ENCODE results near the gene GNG13. TPM values are rescaled to one million over a fixed set of nuclear protein-coding genes. Genes with fewer than 3 reads are reported as not detected.
"Not testable (repeated sequence)": the region's sequence is repeated elsewhere in the genome, so short reads cannot be mapped to it uniquely, and the experiment has no call there.

Gene GNG13
- polyA plus RNA-seq, 2 of the 4 experiments (the other 2 are of a cell fraction), result 0.09 TPM; not detected in 1

DNA sequence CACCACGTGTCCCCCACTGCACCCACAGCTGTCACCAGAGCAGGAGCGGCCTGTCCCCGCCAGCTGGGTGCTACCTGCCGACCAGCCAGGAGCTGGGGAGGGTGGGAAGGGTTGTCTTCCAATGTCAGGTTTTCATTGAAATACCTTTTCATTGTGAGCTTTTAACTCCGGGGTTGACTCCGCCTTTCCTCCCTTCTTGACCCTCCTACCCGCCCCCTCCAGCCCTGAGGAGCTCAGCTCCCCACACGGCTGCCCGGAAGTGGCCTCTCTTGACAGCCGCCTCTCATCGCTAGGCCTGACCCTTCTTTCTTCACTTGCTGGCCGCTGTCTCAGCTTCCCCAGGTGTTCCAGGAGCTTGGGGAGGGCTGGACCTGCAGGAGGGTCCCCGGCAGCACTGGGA, 21.2 kb upstream of the GNG13 start:
- no peak for DNase-seq (ENCODE audit: low read depth in 1 of 2, low spot score in 1 of 2)
- H3K4me2 ChIP-seq, result no peak overlapping the region
- ChIA-PET POLR2A (no interaction called here), CTCF (interaction anchor here (0.7 to 2.2 kb wide), 4 partner anchors 8 to 236 kb away, joined by 3 to 10 read pairs (median 4); no protein-coding TSS in a partner anchor)
- TF ChIP-seq HOXB13 (CRISPR knock-in tag; IDR thresholded peaks at IDR 0.05; ENCODE audit: low read depth), result no peak
- TF ChIP-seq POLR2AphosphoS2 (conservative IDR thresholded peaks at IDR 0.05; ENCODE audit: low read length), result no peak
- no peak for TF ChIP-seq HOXB5 (CRISPR knock-in tag; IDR thresholded peaks at IDR 0.05)
- no peak for TF ChIP-seq CHD2 (IDR thresholded peaks at IDR 0.05; ENCODE audit: low read length, partially characterized antibody)
- H3K4me3 ChIP-seq, result no peak overlapping the region
- ATAC-seq, result no peak
- H3K27ac ChIP-seq, result no peak overlapping the region
- FAIRE-seq, result no peak
- H3K4me1 ChIP-seq, result no peaks in the 10 kb centered on the region
- 49% methylated on average over 7 of the region's 13 CpGs for WGBS (ENCODE audit: missing lambda C conversion rate)
- peaks cover 3% of the 10 kb centered on the region; the same call in 1 of the 3 replicates for H3K9me3 ChIP-seq

DNA sequence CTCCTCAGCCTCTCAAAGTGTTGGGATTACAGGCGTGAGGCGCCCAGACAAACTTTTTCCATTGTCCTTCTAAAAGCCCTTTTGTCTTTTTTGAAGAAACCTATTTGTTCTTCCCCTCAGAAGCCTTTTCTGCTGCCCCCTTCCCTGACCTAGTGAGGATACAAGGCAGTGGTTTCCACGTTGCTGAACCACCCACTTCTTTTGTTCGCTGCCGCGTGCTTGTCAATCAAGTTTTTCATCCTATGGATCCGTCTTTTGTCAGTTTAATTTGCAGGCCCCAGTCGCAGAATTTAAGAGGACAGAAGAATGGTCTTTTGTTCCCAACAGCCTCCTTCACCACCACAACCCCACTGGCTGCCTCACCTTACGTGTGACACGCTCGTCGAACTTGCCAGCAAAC, 20.2 kb upstream of the GNG13 start:
- H3K9me3 ChIP-seq, result peaks cover 3% of the 10 kb centered on the region; the same call in 1 of the 3 replicates
- H3K4me3 ChIP-seq, result no peak overlapping the region
- ATAC-seq (no peak), DNase-seq (ENCODE audit: low read depth in 1 of 2, low spot score in 1 of 2) (no peak), FAIRE-seq (no peak)
- POLR2A ChIA-PET, result no interaction called here
- CTCF ChIA-PET, result interaction anchor here (1.1 to 5.0 kb wide), 3 partner anchors 235 to 282 kb away, joined by 3 to 32 read pairs (median 4); no protein-coding TSS in a partner anchor
- no peaks in the 10 kb centered on the region; the same call in 2 of the 3 replicates for H3K4me1 ChIP-seq
- H3K27ac ChIP-seq, result no peak overlapping the region
- 78% methylated on average over 12 of the region's 12 CpGs for WGBS (ENCODE audit: missing lambda C conversion rate)
- no peak overlapping the region for H3K4me2 ChIP-seq
- TF ChIP-seq BHLHE40 (IDR thresholded peaks at IDR 0.05; ENCODE audit: low read depth, low read length) (no peak), RCOR1 (IDR thresholded peaks at IDR 0.05; ENCODE audit: low read depth, low read length) (no peak), RNF2 (IDR thresholded peaks at IDR 0.05; ENCODE audit: borderline replicate concordance, low read depth) (no peak), RFX5 (IDR thresholded peaks at IDR 0.05) (no peak), CBX8 (IDR thresholded peaks at IDR 0.05) (no peak), GATA3 (IDR thresholded peaks at IDR 0.05; ENCODE audit: borderline replicate concordance) (no peak), FOSB (CRISPR knock-in tag; IDR thresholded peaks at IDR 0.05) (no peak), ZSCAN20 (CRISPR knock-in tag; IDR thresholded peaks at IDR 0.05) (no peak), ZC3H11A (IDR thresholded peaks at IDR 0.05) (no peak), FOXS1 (CRISPR knock-in tag; IDR thresholded peaks at IDR 0.05) (no peak)
- TF ChIP-seq, protein P1, sequence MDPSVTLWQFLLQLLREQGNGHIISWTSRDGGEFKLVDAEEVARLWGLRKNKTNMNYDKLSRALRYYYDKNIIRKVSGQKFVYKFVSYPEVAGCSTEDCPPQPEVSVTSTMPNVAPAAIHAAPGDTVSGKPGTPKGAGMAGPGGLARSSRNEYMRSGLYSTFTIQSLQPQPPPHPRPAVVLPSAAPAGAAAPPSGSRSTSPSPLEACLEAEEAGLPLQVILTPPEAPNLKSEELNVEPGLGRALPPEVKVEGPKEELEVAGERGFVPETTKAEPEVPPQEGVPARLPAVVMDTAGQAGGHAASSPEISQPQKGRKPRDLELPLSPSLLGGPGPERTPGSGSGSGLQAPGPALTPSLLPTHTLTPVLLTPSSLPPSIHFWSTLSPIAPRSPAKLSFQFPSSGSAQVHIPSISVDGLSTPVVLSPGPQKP (IDR thresholded peaks at IDR 0.05; ENCODE audit: low read depth, low read length), result no peak
- TF ChIP-seq, protein P2, sequence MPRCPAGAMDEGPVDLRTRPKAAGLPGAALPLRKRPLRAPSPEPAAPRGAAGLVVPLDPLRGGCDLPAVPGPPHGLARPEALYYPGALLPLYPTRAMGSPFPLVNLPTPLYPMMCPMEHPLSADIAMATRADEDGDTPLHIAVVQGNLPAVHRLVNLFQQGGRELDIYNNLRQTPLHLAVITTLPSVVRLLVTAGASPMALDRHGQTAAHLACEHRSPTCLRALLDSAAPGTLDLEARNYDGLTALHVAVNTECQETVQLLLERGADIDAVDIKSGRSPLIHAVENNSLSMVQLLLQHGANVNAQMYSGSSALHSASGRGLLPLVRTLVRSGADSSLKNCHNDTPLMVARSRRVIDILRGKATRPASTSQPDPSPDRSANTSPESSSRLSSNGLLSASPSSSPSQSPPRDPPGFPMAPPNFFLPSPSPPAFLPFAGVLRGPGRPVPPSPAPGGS (IDR thresholded peaks at IDR 0.05), result no peak
- TF ChIP-seq, protein P3, sequence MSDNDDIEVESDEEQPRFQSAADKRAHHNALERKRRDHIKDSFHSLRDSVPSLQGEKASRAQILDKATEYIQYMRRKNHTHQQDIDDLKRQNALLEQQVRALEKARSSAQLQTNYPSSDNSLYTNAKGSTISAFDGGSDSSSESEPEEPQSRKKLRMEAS (IDR thresholded peaks at IDR 0.05), result no peak

DNA sequence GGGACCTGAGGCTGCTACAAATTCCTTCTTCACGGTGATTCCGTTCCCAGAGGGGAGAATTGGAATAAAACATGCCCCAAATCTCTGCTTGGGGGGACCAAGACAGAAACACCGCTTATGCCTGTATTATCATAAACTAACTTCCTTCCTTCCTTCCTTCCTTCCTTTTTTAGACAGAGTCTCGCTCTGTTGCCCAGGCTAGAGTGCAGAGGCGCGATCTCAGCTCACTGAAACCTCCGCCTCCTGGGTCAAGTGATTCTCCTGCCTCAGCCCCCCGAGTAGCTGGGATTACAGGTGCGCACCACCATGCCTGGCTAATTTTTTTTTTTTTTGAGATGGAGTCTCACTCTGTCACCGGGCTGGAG, 19.5 kb upstream of the GNG13 start:
- POLR2A ChIA-PET; H3K27ac ChIP-seq; H3K9me3 ChIP-seq; ATAC-seq; H3K4me3 ChIP-seq; FAIRE-seq; H3K4me1 ChIP-seq; H3K4me2 ChIP-seq; DNase-seq (ENCODE audit: low read depth in 1 of 2, low spot score in 1 of 2): not testable (repeated sequence)
- CTCF ChIA-PET, result interaction anchor here (0.7 to 5.0 kb wide), 3 partner anchors 236 to 295 kb away, joined by 3 to 32 read pairs (median 4); no protein-coding TSS in a partner anchor
- WGBS (ENCODE audit: missing lambda C conversion rate), result 49% methylated on average over 10 of the region's 10 CpGs

DNA sequence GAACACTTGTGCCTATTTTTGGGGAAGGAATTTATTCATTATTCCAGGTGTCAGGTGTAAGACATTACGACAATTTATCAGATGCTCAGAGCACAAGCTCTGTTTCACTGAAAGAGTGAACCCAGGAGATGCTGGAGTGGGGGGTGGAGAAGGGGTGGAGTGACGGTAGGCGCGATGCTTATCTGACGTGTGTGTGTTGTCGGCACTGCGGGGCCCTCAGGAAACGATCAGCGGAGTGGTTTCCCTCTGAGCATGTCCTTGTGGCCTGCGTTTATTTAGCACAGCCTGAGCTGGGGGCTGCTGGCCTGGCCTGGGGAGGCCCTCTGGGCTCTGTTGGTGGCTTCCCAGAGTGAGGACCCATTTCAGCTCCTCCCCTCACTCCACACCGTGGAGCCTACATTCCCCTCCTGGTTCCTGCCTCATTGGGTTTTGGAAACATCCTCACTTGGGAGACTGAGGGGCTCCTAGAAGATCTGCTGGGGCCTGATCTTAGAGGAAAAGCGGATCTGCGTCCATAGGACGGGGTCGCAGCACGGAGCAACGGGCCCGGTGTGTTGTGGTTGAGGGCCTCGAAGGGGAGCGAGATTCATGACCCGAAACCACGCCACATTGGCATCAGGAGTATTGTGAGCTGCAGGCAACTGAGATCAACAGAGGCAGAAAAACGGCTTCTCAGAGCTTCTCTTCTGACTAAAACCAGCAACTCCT, 19.0 kb upstream of the GNG13 start:
- TF ChIP-seq, protein P4, sequence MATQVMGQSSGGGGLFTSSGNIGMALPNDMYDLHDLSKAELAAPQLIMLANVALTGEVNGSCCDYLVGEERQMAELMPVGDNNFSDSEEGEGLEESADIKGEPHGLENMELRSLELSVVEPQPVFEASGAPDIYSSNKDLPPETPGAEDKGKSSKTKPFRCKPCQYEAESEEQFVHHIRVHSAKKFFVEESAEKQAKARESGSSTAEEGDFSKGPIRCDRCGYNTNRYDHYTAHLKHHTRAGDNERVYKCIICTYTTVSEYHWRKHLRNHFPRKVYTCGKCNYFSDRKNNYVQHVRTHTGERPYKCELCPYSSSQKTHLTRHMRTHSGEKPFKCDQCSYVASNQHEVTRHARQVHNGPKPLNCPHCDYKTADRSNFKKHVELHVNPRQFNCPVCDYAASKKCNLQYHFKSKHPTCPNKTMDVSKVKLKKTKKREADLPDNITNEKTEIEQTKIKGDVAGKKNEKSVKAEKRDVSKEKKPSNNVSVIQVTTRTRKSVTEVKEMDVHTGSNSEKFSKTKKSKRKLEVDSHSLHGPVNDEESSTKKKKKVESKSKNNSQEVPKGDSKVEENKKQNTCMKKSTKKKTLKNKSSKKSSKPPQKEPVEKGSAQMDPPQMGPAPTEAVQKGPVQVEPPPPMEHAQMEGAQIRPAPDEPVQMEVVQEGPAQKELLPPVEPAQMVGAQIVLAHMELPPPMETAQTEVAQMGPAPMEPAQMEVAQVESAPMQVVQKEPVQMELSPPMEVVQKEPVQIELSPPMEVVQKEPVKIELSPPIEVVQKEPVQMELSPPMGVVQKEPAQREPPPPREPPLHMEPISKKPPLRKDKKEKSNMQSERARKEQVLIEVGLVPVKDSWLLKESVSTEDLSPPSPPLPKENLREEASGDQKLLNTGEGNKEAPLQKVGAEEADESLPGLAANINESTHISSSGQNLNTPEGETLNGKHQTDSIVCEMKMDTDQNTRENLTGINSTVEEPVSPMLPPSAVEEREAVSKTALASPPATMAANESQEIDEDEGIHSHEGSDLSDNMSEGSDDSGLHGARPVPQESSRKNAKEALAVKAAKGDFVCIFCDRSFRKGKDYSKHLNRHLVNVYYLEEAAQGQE (IDR thresholded peaks at IDR 0.05), result no peak
- TF ChIP-seq MAFK (IDR thresholded peaks at IDR 0.05; ENCODE audit: partially characterized antibody), result no peak
- no peak for TF ChIP-seq HOXA7 (CRISPR knock-in tag; IDR thresholded peaks at IDR 0.05)
- no peak for TF ChIP-seq JUN (IDR thresholded peaks at IDR 0.05)
- TF ChIP-seq CHD4 (IDR thresholded peaks at IDR 0.05; ENCODE audit: borderline replicate concordance), result no peak
- TF ChIP-seq ZNF302 (CRISPR knock-in tag; IDR thresholded peaks at IDR 0.05), result no peak
- TF ChIP-seq CBX8 (IDR thresholded peaks at IDR 0.05), result no peak
- Histone ChIP-seq H3K9me3 (peaks cover 3% of the 10 kb centered on the region; the same call in 1 of the 3 replicates), H3K4me1 (peaks cover 6% of the 10 kb centered on the region; the same call in 1 of the 3 replicates), H3K27ac (no peak overlapping the region), H3K4me2 (no peak overlapping the region), H3K4me3 (no peak overlapping the region)
- no peak; a peak in 1 of 6 replicates for ATAC-seq
- CTCF ChIA-PET, result interaction anchor here (0.7 to 5.0 kb wide), 3 partner anchors 237 to 295 kb away, joined by 3 to 32 read pairs (median 4); no protein-coding TSS in a partner anchor
- no peak for FAIRE-seq
- POLR2A ChIA-PET, result no interaction called here
- WGBS (ENCODE audit: missing lambda C conversion rate), result 29% methylated on average over 23 of the region's 23 CpGs
- DNase-seq (ENCODE audit: low read depth in 1 of 2, low spot score in 1 of 2), result no peak
